Thyroid gland (tissue), 4 donors: ENCODE results near the gene GPC6.

Source experiments
- CTCF ChIP-seq, 6 experiments: fragments of 200-600 bp in 3 of 6; fragments of 450-650 bp in 3 of 6; sonication (generic) in 3 of 6; IDR thresholded peaks; one replicate each; pipeline ENCODE4 v1.5.1; 2016 to 2019; ENCODE audit warnings: antibody characterized with exemption in 6 of 6, mild to moderate bottlenecking in 2 of 6, inconsistent platforms in 1 of 6, moderate library complexity in 1 of 6
- POLR2A ChIP-seq, 2 donors: fragments of 450-650 bp; IDR thresholded peaks; one replicate each; pipeline ENCODE4 v1.6.1; 2017; ENCODE audit warnings: antibody characterized with exemption in 2 of 2, mild to moderate bottlenecking in 2 of 2, moderate library complexity in 1 of 2

GRCh38 chr13:94154367-94154766 is 927.8 kb downstream of the GPC6 start:
- TF ChIP-seq CTCF (IDR thresholded peaks at IDR 0.05) (no peak), POLR2A (IDR thresholded peaks at IDR 0.05) (no peak)
